H9 (cell line): ENCODE results near the gene ASPSCR1. TPM values are rescaled to one million over a fixed set of nuclear protein-coding genes. Genes with fewer than 3 reads are reported as not detected.
"Not testable (repeated sequence)": the region's sequence is repeated elsewhere in the genome, so short reads cannot be mapped to it uniquely, and the experiment has no call there.

Source experiments
- DNase-seq: peaks from one replicate; pipeline ENCODE4 v3.0.0-alpha.2; 2017
- H2AFZ ChIP-seq: one replicate; pipeline ENCODE4 v1.6.1; 2013; ENCODE audit warnings: mild to moderate bottlenecking, low read length, control low read depth, moderate library complexity
- H2AK5ac ChIP-seq: 2 replicates; pipeline ENCODE4 v1.6.1; 2013; ENCODE audit warnings: low read length, control low read depth, mixed read lengths; ENCODE audit not compliant: insufficient read length
- H2BK120ac ChIP-seq: one replicate; pipeline ENCODE4 v1.6.1; 2013; ENCODE audit warnings: low read depth, mild to moderate bottlenecking, low read length, control low read depth, inconsistent platforms; ENCODE audit not compliant: poor library complexity, severe bottlenecking
- H2BK12ac ChIP-seq: 2 replicates; pipeline ENCODE4 v1.6.1; 2013; ENCODE audit warnings: low read length, control low read depth, mixed read lengths, low read depth; ENCODE audit not compliant: insufficient read length
- H2BK15ac ChIP-seq: 2 replicates; pipeline ENCODE4 v1.6.1; 2013; ENCODE audit warnings: low read depth, low read length, control low read depth
- H2BK20ac ChIP-seq: one replicate; pipeline ENCODE4 v1.6.1; 2013; ENCODE audit warnings: low read depth, mild to moderate bottlenecking, low read length, control low read depth, inconsistent platforms; ENCODE audit not compliant: poor library complexity, severe bottlenecking
- H2BK5ac ChIP-seq: 2 replicates; pipeline ENCODE4 v1.6.1; 2013; ENCODE audit warnings: low read length, control low read depth, mixed read lengths; ENCODE audit not compliant: insufficient read length
- H3K14ac ChIP-seq: 2 replicates; pipeline ENCODE4 v1.6.1; 2013; ENCODE audit warnings: low read length, control low read depth; ENCODE audit not compliant: insufficient read depth
- H3K18ac ChIP-seq: 2 replicates; pipeline ENCODE4 v1.6.1; 2013; ENCODE audit warnings: low read depth, mild to moderate bottlenecking, mixed read lengths, low read length, control low read depth; ENCODE audit not compliant: insufficient read length
- H3K23ac ChIP-seq: 2 replicates; pipeline ENCODE4 v1.6.1; 2013; ENCODE audit warnings: low read length, control low read depth, mixed read lengths, low read depth; ENCODE audit not compliant: insufficient read length
- H3K23me2 ChIP-seq: 2 replicates; pipeline ENCODE4 v1.6.1; 2013; ENCODE audit warnings: low read depth, mild to moderate bottlenecking, mixed read lengths, low read length, control low read depth; ENCODE audit not compliant: insufficient read length, poor library complexity, severe bottlenecking
- H3K27ac ChIP-seq: 2 replicates; pipeline ENCODE4 v1.5.1; 2013; ENCODE audit warnings: low read length, control low read depth, mixed read lengths, low read depth; ENCODE audit not compliant: insufficient read length
- H3K27me3 ChIP-seq: 2 replicates; pipeline ENCODE4 v1.6.1; 2013; ENCODE audit warnings: low read length, control low read depth, inconsistent platforms; ENCODE audit not compliant: insufficient read depth
- H3K4ac ChIP-seq: 2 replicates; pipeline ENCODE4 v1.6.1; 2013; ENCODE audit warnings: low read depth, mild to moderate bottlenecking, control low read depth, inconsistent platforms, low read length, moderate library complexity
- H3K4me1 ChIP-seq: 2 replicates; pipeline ENCODE4 v1.6.1; 2013; ENCODE audit warnings: low read length, control low read depth, inconsistent platforms; ENCODE audit not compliant: insufficient read depth
- H3K4me2 ChIP-seq: 2 replicates; pipeline ENCODE4 v1.6.1; 2013; ENCODE audit warnings: low read length, control low read depth, mixed read lengths; ENCODE audit not compliant: insufficient read length, insufficient read depth
- H3K56ac ChIP-seq: 2 replicates; pipeline ENCODE4 v1.6.1; 2013; ENCODE audit warnings: low read depth, mild to moderate bottlenecking, mixed read lengths, low read length, control low read depth; ENCODE audit not compliant: insufficient read length
- H3K79me1 ChIP-seq: 2 replicates; pipeline ENCODE4 v1.6.1; 2013; ENCODE audit warnings: low read depth, mild to moderate bottlenecking, moderate library complexity, low read length, control low read depth, inconsistent platforms; ENCODE audit not compliant: insufficient read depth, poor library complexity, severe bottlenecking
- H3K79me2 ChIP-seq: 2 replicates; pipeline ENCODE4 v1.6.1; 2013; ENCODE audit warnings: low read length, control low read depth, inconsistent platforms; ENCODE audit not compliant: insufficient read depth
- H3K9ac ChIP-seq: 2 replicates; pipeline ENCODE4 v1.6.1; 2013; ENCODE audit warnings: low read length, control low read depth, mixed read lengths; ENCODE audit not compliant: insufficient read length; ENCODE audit errors: extremely low read depth
- H3K9me3 ChIP-seq: one replicate; pipeline ENCODE4 v1.6.1; 2013; ENCODE audit warnings: low read depth, low read length, inconsistent platforms; ENCODE audit not compliant: control insufficient read depth
- H3T11ph ChIP-seq: one replicate; pipeline ENCODE4 v1.6.1; 2013; ENCODE audit warnings: mild to moderate bottlenecking, low read length, control low read depth, inconsistent platforms
- H4K20me1 ChIP-seq: one replicate; pipeline ENCODE4 v1.6.1; 2013; ENCODE audit not compliant: control insufficient read depth, insufficient read length, insufficient read depth
- H4K5ac ChIP-seq: 2 replicates; pipeline ENCODE4 v1.6.1; 2013; ENCODE audit warnings: low read depth, mild to moderate bottlenecking, mixed read lengths, low read length, control low read depth; ENCODE audit not compliant: insufficient read length
- H4K8ac ChIP-seq: replicated peaks from 2 replicates; pipeline ENCODE4 v1.6.1; 2013; ENCODE audit warnings: low read length, control low read depth, mixed read lengths, low read depth; ENCODE audit not compliant: insufficient read length
- H4K91ac ChIP-seq: 2 replicates; pipeline ENCODE4 v1.6.1; 2013; ENCODE audit warnings: low read depth, mild to moderate bottlenecking, moderate library complexity, mixed read lengths, low read length, control low read depth; ENCODE audit not compliant: insufficient read length
- H3K27ac Mint-ChIP-seq, 3 experiments: 2 replicates in 2 of 3; 3 replicates in 1 of 3; pipeline ENCODE4 v1.8.0; 2020 to 2021; ENCODE audit warnings: mixed read lengths in 3 of 3, mild to moderate bottlenecking in 1 of 3, moderate library complexity in 1 of 3
- H3K27me3 Mint-ChIP-seq: 2 replicates; pipeline ENCODE4 v1.8.0; 2021; ENCODE audit warnings: low read depth, mild to moderate bottlenecking, moderate library complexity, mixed read lengths
- H3K36me3 Mint-ChIP-seq, 3 experiments: 2 replicates in 2 of 3; 3 replicates in 1 of 3; pipeline ENCODE4 v1.8.0; 2020 to 2021; ENCODE audit warnings: low read depth in 3 of 3, mixed read lengths in 3 of 3; ENCODE audit not compliant: insufficient read depth in 1 of 3
- H3K4me1 Mint-ChIP-seq, 2 experiments: 2 replicates each; pipeline ENCODE4 v1.8.0; 2020; ENCODE audit warnings: mixed read lengths in 2 of 2
- H3K4me3 Mint-ChIP-seq, 2 experiments: 2 replicates in 1 of 2; 3 replicates in 1 of 2; pipeline ENCODE4 v1.8.0; 2020 to 2021; ENCODE audit warnings: mild to moderate bottlenecking in 2 of 2, mixed read lengths in 2 of 2, moderate library complexity in 1 of 2
- H3K9me3 Mint-ChIP-seq, 2 experiments: 2 replicates in 1 of 2; 3 replicates in 1 of 2; pipeline ENCODE4 v1.8.0; 2020; ENCODE audit warnings: mild to moderate bottlenecking in 2 of 2, mixed read lengths in 2 of 2, moderate library complexity in 1 of 2
- WGBS: extraction: QIAGEN DNeasy Blood & Tissue Kit; methylation state at CpG from one replicate; pipeline ENCODE4 v1.1.7; 2013; ENCODE audit warnings: missing lambda C conversion rate, low lambda C conversion rate, mixed read lengths; ENCODE audit not compliant: insufficient read length; ENCODE audit errors: extremely low coverage; 5-methylcytosine and 5-hydroxymethylcytosine counted together
- total RNA-seq: library from RNA; stranded (reverse); gene quantifications from 2 replicates; pipeline ENCODE4 v1.2.1, GENCODE V29; 2021
- TF ChIP-seq, protein P1 (sequence below): fragments of 200-600 bp; sonication (generic); conservative IDR thresholded peaks from 3 replicates; pipeline ENCODE4 v1.8.0; 2021; ENCODE audit warnings: antibody characterized with exemption, mild to moderate bottlenecking

The ASPSCR1 gene
- total RNA-seq, 1 experiment from 2014 or later, result 50.9 TPM

DNA sequence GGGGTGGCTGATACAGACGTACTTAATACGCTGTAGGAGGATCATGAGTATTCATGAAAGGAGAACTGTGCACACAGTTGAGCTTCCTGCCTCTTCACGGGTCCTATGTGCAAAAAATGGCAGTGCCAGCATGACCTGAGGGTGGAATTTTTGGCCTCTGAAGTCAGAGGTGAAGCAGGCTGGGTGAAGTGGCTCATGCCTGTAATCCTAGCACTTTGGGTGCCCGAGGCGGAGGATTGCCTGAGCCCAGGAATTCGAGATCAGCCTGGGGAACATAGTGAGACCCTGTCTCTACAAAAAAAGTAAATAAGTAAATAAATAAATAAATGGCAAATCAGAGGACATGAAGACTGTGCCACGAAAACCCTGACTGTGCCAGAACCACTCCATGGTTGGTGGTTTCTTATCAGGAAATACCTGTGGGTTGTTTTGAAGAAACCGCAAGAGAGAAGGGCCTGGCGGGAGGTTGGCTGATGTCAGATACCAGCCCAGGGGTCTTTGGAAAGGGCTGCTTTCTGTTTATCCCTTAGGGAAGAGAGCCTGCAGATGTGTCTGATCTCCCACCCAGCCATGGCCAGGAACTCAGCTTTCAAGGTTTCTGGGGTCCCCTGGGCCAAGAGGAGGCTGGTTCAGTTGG is 3.4 kb downstream of the ASPSCR1 start:
- Histone ChIP-seq H3K56ac (no peak overlapping the region), H3K9ac (no peak overlapping the region), H3K9me3 (no peaks in the 10 kb centered on the region), H4K20me1 (no peaks in the 10 kb centered on the region), H3K4me1 (no peaks in the 10 kb centered on the region), H3T11ph (no peak overlapping the region), H3K79me2 (no peaks in the 10 kb centered on the region), H3K27ac (no peak overlapping the region), H3K79me1 (no peaks in the 10 kb centered on the region), H3K4ac (no peak overlapping the region), H2BK120ac (no peak overlapping the region), H2AK5ac (no peak overlapping the region), H4K5ac (no peak overlapping the region), H3K23ac (no peak overlapping the region), H2BK15ac (no peak overlapping the region), H4K8ac (no peak overlapping the region), H3K23me2 (peaks cover 12% of the 10 kb centered on the region), H2BK12ac (no peak overlapping the region), H4K91ac (no peak overlapping the region), H3K14ac (no peak overlapping the region), H2AFZ (no peak overlapping the region), H3K4me2 (no peak overlapping the region), H3K18ac (no peak overlapping the region), H2BK5ac (no peak overlapping the region), H3K27me3 (peaks cover 3% of the 10 kb centered on the region), H2BK20ac (no peak overlapping the region)
- WGBS, result no CpG with 5 or more reads among the region's 9 CpGs
- no peaks in the 10 kb centered on the region; a peak in 2 of 5 replicates for H3K9me3 Mint-ChIP-seq
- H3K27me3 Mint-ChIP-seq, result peaks cover 12% of the 10 kb centered on the region
- DNase-seq, result no peak
- H3K36me3 Mint-ChIP-seq, result peaks cover 6 to 48% (median 44%) of the 10 kb centered on the region in 3 experiments
- no peak overlapping the region for H3K4me3 Mint-ChIP-seq
- peaks cover 9 to 16% of the 10 kb centered on the region in 2 experiments; a peak in 3 of 4 replicates for H3K4me1 Mint-ChIP-seq
- no peak overlapping the region for H3K27ac Mint-ChIP-seq
- TF ChIP-seq, protein P1, sequence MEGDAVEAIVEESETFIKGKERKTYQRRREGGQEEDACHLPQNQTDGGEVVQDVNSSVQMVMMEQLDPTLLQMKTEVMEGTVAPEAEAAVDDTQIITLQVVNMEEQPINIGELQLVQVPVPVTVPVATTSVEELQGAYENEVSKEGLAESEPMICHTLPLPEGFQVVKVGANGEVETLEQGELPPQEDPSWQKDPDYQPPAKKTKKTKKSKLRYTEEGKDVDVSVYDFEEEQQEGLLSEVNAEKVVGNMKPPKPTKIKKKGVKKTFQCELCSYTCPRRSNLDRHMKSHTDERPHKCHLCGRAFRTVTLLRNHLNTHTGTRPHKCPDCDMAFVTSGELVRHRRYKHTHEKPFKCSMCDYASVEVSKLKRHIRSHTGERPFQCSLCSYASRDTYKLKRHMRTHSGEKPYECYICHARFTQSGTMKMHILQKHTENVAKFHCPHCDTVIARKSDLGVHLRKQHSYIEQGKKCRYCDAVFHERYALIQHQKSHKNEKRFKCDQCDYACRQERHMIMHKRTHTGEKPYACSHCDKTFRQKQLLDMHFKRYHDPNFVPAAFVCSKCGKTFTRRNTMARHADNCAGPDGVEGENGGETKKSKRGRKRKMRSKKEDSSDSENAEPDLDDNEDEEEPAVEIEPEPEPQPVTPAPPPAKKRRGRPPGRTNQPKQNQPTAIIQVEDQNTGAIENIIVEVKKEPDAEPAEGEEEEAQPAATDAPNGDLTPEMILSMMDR, result no peak

- not testable (repeated sequence) for H3K4ac ChIP-seq, H3K9me3 Mint-ChIP-seq, H2AK5ac ChIP-seq, H3K9me3 ChIP-seq, H3T11ph ChIP-seq, H4K8ac ChIP-seq, H3K27me3 ChIP-seq, H4K20me1 ChIP-seq, H4K5ac ChIP-seq, H3K4me1 ChIP-seq, H3K56ac ChIP-seq, H2BK20ac ChIP-seq, H3K79me2 ChIP-seq, H3K23ac ChIP-seq, H3K14ac ChIP-seq, H3K4me3 Mint-ChIP-seq, H3K27ac Mint-ChIP-seq, H3K9ac ChIP-seq, H2BK120ac ChIP-seq, H2BK5ac ChIP-seq, H4K91ac ChIP-seq, H3K18ac ChIP-seq, DNase-seq, H3K27me3 Mint-ChIP-seq, H3K27ac ChIP-seq, H3K79me1 ChIP-seq, H2BK15ac ChIP-seq, H3K4me2 ChIP-seq, H2BK12ac ChIP-seq, H2AFZ ChIP-seq
- Mint-ChIP-seq H3K36me3 (peaks cover 6 to 50% (median 49%) of the 10 kb centered on the region in 3 experiments), H3K4me1 (peaks cover 5 to 12% of the 10 kb centered on the region in 2 experiments; a peak in 3 of 4 replicates)
- no CpG with 5 or more reads among the region's 12 CpGs for WGBS
- H3K23me2 ChIP-seq, result peaks cover 11% of the 10 kb centered on the region
Observed at GRCh38 chr17:81981511-81981910, 4.1 kb downstream of the ASPSCR1 start.
